Keratinocyte (primary cell): ENCODE results near the gene PTX3.

Experiments used
- EZH2 ChIP-seq: IDR thresholded peaks from one replicate; pipeline ENCODE4 v1.6.1; 2012; ENCODE audit warnings: inconsistent platforms, mild to moderate bottlenecking, low read length, moderate library complexity
- TF ChIP-seq, protein P1 (sequence below), 3 experiments: IDR thresholded peaks in 1 of 3; conservative IDR thresholded peaks in 1 of 3; optimal IDR thresholded peaks in 1 of 3; 2 replicates in 2 of 3; 3 replicates in 1 of 3; pipeline versions ENCODE3 to v1.5.1; 2011; ENCODE audit warnings: low read length in 3 of 3, mild to moderate bottlenecking in 3 of 3, moderate library complexity in 2 of 3, control low read depth in 1 of 3, inconsistent platforms in 1 of 3; ENCODE audit not compliant: insufficient read depth in 2 of 3; ENCODE audit errors: extremely low read depth in 1 of 3

GRCh38 chr3:157472648-157473047 is 36.0 kb downstream of the PTX3 start:
- no peak for TF ChIP-seq EZH2
- TF ChIP-seq, protein P1, sequence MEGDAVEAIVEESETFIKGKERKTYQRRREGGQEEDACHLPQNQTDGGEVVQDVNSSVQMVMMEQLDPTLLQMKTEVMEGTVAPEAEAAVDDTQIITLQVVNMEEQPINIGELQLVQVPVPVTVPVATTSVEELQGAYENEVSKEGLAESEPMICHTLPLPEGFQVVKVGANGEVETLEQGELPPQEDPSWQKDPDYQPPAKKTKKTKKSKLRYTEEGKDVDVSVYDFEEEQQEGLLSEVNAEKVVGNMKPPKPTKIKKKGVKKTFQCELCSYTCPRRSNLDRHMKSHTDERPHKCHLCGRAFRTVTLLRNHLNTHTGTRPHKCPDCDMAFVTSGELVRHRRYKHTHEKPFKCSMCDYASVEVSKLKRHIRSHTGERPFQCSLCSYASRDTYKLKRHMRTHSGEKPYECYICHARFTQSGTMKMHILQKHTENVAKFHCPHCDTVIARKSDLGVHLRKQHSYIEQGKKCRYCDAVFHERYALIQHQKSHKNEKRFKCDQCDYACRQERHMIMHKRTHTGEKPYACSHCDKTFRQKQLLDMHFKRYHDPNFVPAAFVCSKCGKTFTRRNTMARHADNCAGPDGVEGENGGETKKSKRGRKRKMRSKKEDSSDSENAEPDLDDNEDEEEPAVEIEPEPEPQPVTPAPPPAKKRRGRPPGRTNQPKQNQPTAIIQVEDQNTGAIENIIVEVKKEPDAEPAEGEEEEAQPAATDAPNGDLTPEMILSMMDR (optimal IDR thresholded peaks at IDR 0.05 in 1 of 3, IDR thresholded peaks at IDR 0.05 in 1 of 3, conservative IDR thresholded peaks at IDR 0.05 in 1 of 3; ENCODE audit: extremely low read depth in 1 of 3, insufficient read depth in 2 of 3, low read length in 3 of 3), result no peak
